Thoracic aorta (tissue), 2 donors: ENCODE data around the gene RAD17. TPM values are rescaled to one million over a fixed set of nuclear protein-coding genes. Genes with fewer than 3 reads are reported as not detected.
"Not testable (repeated sequence)": the region's sequence is repeated elsewhere in the genome, so short reads cannot be mapped to it uniquely, and the experiment has no call there.

ENCODE experiments used
- ATAC-seq: fragments of 150-250 bp; one replicate; pipeline ENCODE4 v1.8.0; 2017; ENCODE audit warnings: low read depth; ENCODE audit not compliant: insufficient number of reproducible peaks, low FRiP score
- DNase-seq: peaks from one replicate; pipeline ENCODE4 v3.0.0-alpha.2; 2020; ENCODE audit warnings: low spot score
- H3K27ac ChIP-seq, 2 donors: fragments of 200-600 bp; sonication (generic); 1 replicate in 1 of 2; 2 replicates in 1 of 2; pipeline ENCODE4 v1.5.1; 2016; ENCODE audit warnings: mild to moderate bottlenecking in 2 of 2, moderate library complexity in 2 of 2
- H3K27me3 ChIP-seq: fragments of 200-600 bp; sonication (generic); replicated peaks from 2 replicates; pipeline ENCODE4 v1.6.0; 2016; ENCODE audit warnings: mild to moderate bottlenecking; ENCODE audit not compliant: insufficient read depth
- H3K36me3 ChIP-seq: fragments of 200-600 bp; sonication (generic); one replicate; pipeline ENCODE4 v1.5.1; 2016
- H3K4me1 ChIP-seq, 2 donors: fragments of 200-600 bp; sonication (generic); 1 replicate in 1 of 2; 2 replicates in 1 of 2; pipeline versions ENCODE4 v1.5.1 to v1.6.0; 2016; ENCODE audit warnings: low read depth in 2 of 2, mild to moderate bottlenecking in 1 of 2; ENCODE audit not compliant: control insufficient read depth in 1 of 2
- H3K4me3 ChIP-seq: fragments of 200-600 bp; sonication (generic); 2 replicates; pipeline ENCODE4 v1.5.1; 2016; ENCODE audit warnings: mild to moderate bottlenecking
- H3K9me3 ChIP-seq: fragments of 200-600 bp; sonication (generic); 2 replicates; pipeline ENCODE4 v1.5.1; 2016
- total RNA-seq, 2 donors: library from RNA; depleted of rRNA; stranded (reverse); fragments of >200 nt; gene quantifications; one replicate each; pipeline versions ENCODE4 v1.1.0 to v1.2.3, GENCODE V29; 2016
- TF ChIP-seq, protein P1 (sequence below): fragments of 200-600 bp; sonication (generic); IDR thresholded peaks from one replicate; pipeline ENCODE4 v1.5.1; 2019; ENCODE audit warnings: antibody characterized with exemption

The RAD17 gene, protein sequence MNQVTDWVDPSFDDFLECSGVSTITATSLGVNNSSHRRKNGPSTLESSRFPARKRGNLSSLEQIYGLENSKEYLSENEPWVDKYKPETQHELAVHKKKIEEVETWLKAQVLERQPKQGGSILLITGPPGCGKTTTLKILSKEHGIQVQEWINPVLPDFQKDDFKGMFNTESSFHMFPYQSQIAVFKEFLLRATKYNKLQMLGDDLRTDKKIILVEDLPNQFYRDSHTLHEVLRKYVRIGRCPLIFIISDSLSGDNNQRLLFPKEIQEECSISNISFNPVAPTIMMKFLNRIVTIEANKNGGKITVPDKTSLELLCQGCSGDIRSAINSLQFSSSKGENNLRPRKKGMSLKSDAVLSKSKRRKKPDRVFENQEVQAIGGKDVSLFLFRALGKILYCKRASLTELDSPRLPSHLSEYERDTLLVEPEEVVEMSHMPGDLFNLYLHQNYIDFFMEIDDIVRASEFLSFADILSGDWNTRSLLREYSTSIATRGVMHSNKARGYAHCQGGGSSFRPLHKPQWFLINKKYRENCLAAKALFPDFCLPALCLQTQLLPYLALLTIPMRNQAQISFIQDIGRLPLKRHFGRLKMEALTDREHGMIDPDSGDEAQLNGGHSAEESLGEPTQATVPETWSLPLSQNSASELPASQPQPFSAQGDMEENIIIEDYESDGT
- total RNA-seq = 10 to 100 TPM; 19.4 to 23.9 TPM

DNA sequence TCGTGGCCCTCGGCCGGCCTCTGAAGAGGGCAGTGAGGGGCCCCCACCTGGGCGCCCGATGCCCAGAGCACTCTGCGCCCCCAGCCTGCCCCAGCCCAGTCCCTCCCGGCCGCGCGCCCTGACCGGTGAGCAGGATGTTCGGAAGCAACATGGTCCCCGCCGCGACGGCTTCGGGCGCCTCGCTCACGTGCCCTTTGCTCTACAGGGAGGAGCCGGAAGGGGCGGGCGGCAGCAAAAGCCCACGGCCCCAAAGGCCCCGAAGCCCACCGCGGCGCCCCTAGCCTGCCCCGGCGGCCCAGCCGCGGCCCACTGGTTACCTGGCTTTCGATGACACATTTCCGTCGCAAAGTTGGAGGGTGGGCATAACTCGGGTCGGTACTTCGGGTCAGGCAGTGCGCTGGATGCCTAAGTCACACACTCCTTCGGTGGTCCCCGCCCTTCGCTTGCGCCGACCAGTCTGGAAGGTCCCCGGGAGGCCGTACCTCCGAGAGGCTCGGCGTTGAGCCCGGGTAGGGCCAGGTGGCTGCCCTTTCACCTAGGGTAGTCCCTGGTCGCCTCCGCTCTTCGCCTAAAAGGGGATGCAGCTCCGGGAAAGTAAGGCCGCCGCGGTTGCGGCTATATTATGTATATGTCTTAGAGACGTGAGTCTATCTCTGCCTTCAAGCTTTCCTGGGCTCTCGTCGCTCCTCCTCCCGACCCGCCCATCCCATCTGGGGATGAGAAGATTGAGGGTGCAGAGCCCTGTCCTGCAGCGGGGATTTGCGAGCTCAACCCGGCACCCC lies at the start of gene RAD17, which contains the start of the genes AK6 and TAF9:
RAD17 (plus strand) TSS at position 479 of the 782 bp plus-strand sequence. CDS start 2,391 bp downstream, outside the sequence.
AK6 (minus strand) TSS at position 181 of the 782 bp plus-strand sequence; CDS start at position 151, 30 bp downstream.
TAF9 (minus strand) TSS at position 181 of the 782 bp plus-strand sequence. CDS start 3,783 bp downstream, outside the sequence.
- DNase-seq = peak; percentile 68
- Histone ChIP-seq H3K4me3 (peak within 1 kb of the TSS; percentile 94), H3K36me3 (no peaks in the 10 kb centered on the region), H3K27me3 (no peaks in the 10 kb centered on the region), H3K4me1 (peaks cover 19 to 24% of the 10 kb centered on the region in 2 donors), H3K9me3 (no peaks in the 10 kb centered on the region), H3K27ac (peak within 1 kb of the TSS; percentile 87 to 98)
- ATAC-seq = peak; percentile 93
- TF ChIP-seq, protein P1, sequence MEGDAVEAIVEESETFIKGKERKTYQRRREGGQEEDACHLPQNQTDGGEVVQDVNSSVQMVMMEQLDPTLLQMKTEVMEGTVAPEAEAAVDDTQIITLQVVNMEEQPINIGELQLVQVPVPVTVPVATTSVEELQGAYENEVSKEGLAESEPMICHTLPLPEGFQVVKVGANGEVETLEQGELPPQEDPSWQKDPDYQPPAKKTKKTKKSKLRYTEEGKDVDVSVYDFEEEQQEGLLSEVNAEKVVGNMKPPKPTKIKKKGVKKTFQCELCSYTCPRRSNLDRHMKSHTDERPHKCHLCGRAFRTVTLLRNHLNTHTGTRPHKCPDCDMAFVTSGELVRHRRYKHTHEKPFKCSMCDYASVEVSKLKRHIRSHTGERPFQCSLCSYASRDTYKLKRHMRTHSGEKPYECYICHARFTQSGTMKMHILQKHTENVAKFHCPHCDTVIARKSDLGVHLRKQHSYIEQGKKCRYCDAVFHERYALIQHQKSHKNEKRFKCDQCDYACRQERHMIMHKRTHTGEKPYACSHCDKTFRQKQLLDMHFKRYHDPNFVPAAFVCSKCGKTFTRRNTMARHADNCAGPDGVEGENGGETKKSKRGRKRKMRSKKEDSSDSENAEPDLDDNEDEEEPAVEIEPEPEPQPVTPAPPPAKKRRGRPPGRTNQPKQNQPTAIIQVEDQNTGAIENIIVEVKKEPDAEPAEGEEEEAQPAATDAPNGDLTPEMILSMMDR = no peak

DNA sequence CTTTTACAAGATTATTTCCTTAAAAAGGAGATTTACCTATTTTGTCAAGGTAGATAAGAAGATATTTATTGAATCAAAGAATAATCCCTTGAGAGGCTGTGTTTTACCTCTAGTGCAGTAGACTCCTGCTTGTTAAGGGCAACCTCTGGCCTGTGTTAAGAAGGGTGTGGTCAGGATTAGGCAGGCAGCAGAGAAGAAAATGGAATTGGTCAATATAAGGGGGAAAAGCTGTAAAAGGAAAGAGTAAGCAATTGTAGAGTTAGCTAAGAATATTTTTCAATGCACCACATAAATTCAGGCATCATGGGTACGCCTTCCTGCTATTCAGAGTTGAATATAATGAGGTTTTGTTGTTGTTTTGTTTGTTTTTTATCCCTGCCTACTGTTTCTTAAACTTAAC lies 43.3 kb upstream of the RAD17 start:
- Histone ChIP-seq H3K27me3 (no peaks in the 10 kb centered on the region), H3K9me3 (no peaks in the 10 kb centered on the region), H3K36me3 (no peaks in the 10 kb centered on the region), H3K27ac (no peak overlapping the region), H3K4me3 (no peak overlapping the region), H3K4me1 (no peaks in the 10 kb centered on the region)
- ATAC-seq (no peak), DNase-seq (no peak)
- TF ChIP-seq, protein P1 = no peak

DNA sequence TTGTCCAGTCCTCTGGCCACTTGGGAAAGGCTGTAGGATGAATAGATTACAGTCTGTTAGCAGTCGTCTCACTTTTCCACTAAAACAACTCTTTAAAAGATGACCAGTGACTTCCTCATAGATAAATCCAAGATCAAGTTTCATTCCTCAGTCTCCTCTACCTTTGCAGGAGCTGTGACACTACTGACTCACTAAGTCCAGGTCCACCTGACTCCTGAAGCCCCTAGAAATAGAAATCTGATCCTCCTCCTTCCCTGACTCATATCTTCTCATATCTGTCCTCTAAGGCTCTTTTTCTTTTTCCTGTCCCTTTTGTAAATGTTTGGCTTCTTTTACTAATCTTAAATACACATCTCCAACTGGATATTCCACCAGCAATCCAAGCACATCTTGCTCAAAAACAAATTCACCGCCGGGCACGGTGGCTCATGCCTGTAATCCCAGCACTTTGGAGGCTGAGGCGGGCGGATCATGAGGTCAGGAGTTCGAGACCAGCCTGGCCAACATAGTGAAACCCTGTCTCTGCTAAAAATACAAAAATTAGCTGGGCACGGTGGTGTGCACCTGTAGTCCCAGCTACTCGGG lies 39.6 kb upstream of the RAD17 start:
- TF ChIP-seq, protein P1 = no peak
- Histone ChIP-seq H3K27ac (no peak overlapping the region), H3K9me3 (no peaks in the 10 kb centered on the region), H3K36me3 (no peaks in the 10 kb centered on the region), H3K27me3 (no peaks in the 10 kb centered on the region), H3K4me3 (no peak overlapping the region), H3K4me1 (peaks cover 9 to 15% of the 10 kb centered on the region in 2 donors)
- ATAC-seq = no peak
- DNase-seq = no peak

DNA sequence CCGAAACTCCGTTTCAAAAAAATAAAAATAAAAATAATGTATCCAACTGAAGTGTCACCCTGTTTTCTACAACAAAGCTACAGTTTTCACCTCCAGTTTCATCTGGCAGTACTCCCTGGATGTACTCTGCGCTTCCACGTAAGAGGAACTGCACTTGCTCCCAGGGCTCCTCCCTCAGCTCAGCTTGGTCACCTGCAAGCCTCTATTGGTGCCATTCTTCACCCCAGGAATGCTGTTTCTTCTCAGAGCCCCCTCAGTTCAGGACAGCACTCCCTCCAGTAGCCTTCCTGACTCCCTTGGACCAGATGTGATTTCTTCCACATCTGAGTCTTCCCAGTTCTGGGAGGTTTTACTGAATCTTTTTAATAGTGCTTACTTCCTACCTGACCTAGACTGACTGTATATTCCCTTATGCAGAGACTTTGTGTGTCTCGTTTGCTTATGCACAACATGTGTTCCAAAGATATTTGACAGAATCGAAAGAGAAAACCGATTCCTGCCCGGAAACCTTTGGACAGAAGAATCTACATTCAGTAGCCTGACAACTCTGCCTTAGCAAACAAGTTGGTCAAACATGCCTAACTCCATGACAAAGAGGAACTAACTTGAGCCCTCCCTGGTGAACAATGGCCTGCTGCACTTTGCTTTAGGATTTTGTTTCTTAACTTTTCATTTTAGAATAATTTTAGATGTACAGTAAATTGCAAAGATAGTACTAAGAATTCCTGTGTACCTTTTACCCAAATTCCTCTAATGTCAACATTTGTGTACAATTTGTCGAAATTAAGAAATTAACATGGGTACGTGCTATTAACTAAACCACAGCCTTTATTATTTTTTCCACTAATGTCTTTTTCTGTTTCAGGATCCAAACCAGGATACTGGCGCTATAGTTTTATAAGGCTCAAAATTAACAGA lies 37.8 kb upstream of the RAD17 start:
- no peak for ATAC-seq
- Histone ChIP-seq H3K4me3 (peak overlapping the region; percentile 93), H3K36me3 (no peaks in the 10 kb centered on the region), H3K27ac (peak overlapping the region; percentile 78 to 85), H3K9me3 (no peaks in the 10 kb centered on the region), H3K4me1 (peaks cover 9 to 15% of the 10 kb centered on the region in 2 donors), H3K27me3 (no peaks in the 10 kb centered on the region)
- TF ChIP-seq, protein P1 = no peak
- DNase-seq = no peak

DNA sequence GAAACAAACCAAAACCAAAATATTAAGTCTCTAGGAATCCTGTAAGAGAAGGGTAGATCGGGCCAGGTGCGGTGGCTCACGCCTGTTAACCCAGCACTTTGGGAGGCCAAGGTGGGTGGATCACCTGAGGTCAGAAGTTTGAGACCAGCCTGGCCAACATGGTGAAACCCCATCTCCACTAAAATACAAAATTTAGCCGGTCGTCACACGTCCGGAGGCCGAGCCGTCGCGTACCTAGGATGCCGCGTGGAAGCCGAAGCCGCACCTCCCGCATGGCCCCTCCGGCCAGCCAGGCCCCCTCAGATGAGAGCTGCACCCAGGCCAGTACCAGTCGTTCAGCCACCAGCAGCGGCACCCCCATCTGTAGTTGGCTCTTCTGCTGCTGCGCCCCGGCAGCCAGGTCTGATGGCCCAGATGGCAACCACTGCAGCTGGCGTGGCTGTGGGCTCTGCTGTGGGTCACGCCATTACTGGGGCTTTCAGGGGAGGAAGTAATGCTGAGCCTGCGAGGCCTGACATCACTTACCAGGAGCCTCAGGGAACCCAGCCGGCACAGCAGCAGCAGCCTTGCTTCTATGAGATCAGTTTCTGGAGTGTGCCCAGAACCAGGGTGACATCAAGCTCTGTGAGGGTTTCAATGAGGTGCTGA lies 35.8 kb upstream of the RAD17 start:
- not testable (repeated sequence) for ATAC-seq, H3K4me3 ChIP-seq, DNase-seq, H3K9me3 ChIP-seq, H3K36me3 ChIP-seq, H3K27me3 ChIP-seq
- peaks cover 9 to 15% of the 10 kb centered on the region in 2 donors for H3K4me1 ChIP-seq
- H3K27ac ChIP-seq = peak overlapping the region in 1 of 2 donors; percentile 23
